LNCaP clone FGC (cell line): ENCODE results near the gene RAPGEF2.
A peak's percentile ranks its signal among the peaks of the same experiment; 100 is the strongest.

ENCODE experiments used
- DNase-seq: peaks from one replicate; pipeline ENCODE4 v3.0.0-alpha.2; 2011; ENCODE audit warnings: low read depth
- H3K4me3 ChIP-seq: 2 replicates; pipeline ENCODE4 v1.5.1; 2011; ENCODE audit warnings: mild to moderate bottlenecking, low read depth, low read length, control low read depth
- CTCF ChIP-seq: IDR thresholded peaks from 2 replicates; pipeline ENCODE4 v1.5.1; 2012; ENCODE audit warnings: mild to moderate bottlenecking; ENCODE audit not compliant: control insufficient read depth, insufficient read depth; ENCODE audit errors: extremely low read depth

RAPGEF2 gene

GRCh38 chr4:159292137-159292896, 189.4 kb downstream of the RAPGEF2 start:
- peak; percentile 30; the same call in 1 of the 2 replicates for TF ChIP-seq CTCF
- DNase-seq: no peak
- H3K4me3 ChIP-seq: no peak overlapping the region

- no peak for DNase-seq
- TF ChIP-seq CTCF: no peak
- H3K4me3 ChIP-seq: no peak overlapping the region
Observed at GRCh38 chr4:159293811-159294515, 191.1 kb downstream of the RAPGEF2 start.

DNA sequence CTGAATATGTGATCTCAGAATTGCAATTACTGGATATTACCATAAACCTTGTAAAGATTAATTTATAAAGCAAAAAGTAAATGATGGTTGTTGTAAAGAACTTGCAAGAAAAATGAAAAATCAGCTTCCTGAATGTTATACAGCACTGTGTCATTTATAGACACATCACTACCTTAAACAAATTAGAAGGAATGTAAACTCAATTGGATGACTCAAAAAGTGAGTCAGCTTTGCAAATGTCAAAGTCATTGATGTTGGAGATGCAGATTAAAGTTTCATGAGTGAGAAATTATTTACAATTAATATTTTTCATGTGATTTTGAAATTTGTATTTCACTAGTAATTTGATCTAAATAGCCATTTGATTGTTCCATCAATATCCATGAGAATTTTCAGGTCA, 193.2 kb downstream of the RAPGEF2 start:
- DNase-seq: no peak
- H3K4me3 ChIP-seq: no peak overlapping the region
- no peak for TF ChIP-seq CTCF

DNA sequence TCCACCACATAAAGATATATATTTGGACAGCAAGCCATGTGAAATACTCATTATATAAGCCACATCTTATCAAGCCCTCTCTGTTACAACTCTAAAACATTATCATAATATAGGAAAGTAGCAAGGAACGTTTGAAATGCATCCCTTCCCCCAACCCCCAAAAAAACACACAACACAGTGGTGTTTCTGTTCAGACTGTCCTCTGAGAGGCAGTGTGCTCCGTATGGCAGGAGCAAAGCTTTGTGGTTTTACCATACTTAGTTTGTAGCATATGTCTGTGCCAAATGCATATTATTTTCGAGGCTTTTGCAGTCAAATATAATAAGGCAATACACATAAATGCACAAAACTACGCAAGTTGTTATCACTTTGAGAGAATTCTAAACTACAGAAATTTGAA, 194.2 kb downstream of the RAPGEF2 start:
- 0 out of 2 replicates have a peak, but pooled peaks have one; percentile 8 for TF ChIP-seq CTCF
- no peak for DNase-seq
- no peak overlapping the region for H3K4me3 ChIP-seq

DNA sequence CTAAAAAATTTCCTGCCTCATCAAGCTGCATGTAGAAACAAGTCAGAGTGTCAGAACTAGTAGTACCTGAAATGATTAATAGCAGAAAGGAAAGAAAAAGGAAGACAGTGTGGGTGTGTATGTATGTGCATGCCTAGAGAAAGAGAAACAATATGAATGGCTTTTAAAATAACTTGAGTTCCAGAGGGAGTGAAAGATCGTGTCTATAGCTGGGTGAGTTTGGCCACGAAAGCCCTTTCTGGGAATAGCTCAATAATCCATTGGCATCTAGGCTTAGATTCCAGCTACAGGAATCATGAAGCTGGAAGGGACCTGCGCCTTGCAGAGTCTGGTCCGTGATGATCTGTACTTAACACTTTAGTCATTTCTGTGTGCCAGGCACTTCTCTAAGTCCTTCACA, 195.6 kb downstream of the RAPGEF2 start:
- DNase-seq: no peak
- no peak for TF ChIP-seq CTCF
- H3K4me3 ChIP-seq: no peak overlapping the region

DNA sequence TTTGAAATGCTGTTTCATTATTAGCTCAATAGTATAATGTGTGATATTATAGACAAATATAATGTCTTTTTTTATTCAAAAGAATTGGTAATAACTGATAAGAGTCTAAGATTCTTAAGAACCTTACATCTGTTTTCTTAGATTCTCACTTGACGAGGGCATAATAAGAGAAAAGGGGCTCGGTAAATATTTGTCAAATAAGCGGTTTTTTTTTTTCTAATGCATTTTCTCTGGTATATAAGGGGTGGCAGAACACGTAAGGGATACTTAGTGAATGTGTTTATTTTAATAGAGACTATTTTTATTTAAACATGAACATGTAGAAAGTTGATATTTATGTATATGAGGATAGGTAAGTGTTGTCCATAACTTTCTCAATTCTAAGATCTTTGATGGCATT, 200.6 kb downstream of the RAPGEF2 start:
- DNase-seq: no peak
- TF ChIP-seq CTCF: no peak
- H3K4me3 ChIP-seq: no peak overlapping the region
